ENCODE results near the gene ADAMTS17.

The ADAMTS17 gene

GRCh38 chr15:100001405-100001804, 340.4 kb downstream of the ADAMTS17 start:
- TF ChIP-seq, protein P1, sequence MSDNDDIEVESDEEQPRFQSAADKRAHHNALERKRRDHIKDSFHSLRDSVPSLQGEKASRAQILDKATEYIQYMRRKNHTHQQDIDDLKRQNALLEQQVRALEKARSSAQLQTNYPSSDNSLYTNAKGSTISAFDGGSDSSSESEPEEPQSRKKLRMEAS (IDR thresholded peaks at IDR 0.05), result no peak
- TF ChIP-seq CEBPB (IDR thresholded peaks at IDR 0.05) (no peak), FOXM1 (IDR thresholded peaks at IDR 0.05; ENCODE audit: borderline replicate concordance, low read depth) (no peak), EGR1 (IDR thresholded peaks at IDR 0.05) (no peak), RAD21 (IDR thresholded peaks at IDR 0.05; ENCODE audit: low read depth) (no peak), NFIC (IDR thresholded peaks at IDR 0.05) (no peak), TEAD4 (IDR thresholded peaks at IDR 0.05) (no peak), EP300 (IDR thresholded peaks at IDR 0.05; ENCODE audit: borderline replicate concordance) (no peak), TCF12 (IDR thresholded peaks at IDR 0.05; ENCODE audit: low read depth) (no peak), YY1 (IDR thresholded peaks at IDR 0.05; ENCODE audit: low read depth) (no peak), ZBTB7A (IDR thresholded peaks at IDR 0.05; ENCODE audit: low read depth) (no peak), TAF1 (IDR thresholded peaks at IDR 0.05; ENCODE audit: low read depth) (no peak)
- TF ChIP-seq, protein P2, sequence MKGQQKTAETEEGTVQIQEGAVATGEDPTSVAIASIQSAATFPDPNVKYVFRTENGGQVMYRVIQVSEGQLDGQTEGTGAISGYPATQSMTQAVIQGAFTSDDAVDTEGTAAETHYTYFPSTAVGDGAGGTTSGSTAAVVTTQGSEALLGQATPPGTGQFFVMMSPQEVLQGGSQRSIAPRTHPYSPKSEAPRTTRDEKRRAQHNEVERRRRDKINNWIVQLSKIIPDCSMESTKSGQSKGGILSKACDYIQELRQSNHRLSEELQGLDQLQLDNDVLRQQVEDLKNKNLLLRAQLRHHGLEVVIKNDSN (IDR thresholded peaks at IDR 0.05), result no peak
- TF ChIP-seq, protein P3, sequence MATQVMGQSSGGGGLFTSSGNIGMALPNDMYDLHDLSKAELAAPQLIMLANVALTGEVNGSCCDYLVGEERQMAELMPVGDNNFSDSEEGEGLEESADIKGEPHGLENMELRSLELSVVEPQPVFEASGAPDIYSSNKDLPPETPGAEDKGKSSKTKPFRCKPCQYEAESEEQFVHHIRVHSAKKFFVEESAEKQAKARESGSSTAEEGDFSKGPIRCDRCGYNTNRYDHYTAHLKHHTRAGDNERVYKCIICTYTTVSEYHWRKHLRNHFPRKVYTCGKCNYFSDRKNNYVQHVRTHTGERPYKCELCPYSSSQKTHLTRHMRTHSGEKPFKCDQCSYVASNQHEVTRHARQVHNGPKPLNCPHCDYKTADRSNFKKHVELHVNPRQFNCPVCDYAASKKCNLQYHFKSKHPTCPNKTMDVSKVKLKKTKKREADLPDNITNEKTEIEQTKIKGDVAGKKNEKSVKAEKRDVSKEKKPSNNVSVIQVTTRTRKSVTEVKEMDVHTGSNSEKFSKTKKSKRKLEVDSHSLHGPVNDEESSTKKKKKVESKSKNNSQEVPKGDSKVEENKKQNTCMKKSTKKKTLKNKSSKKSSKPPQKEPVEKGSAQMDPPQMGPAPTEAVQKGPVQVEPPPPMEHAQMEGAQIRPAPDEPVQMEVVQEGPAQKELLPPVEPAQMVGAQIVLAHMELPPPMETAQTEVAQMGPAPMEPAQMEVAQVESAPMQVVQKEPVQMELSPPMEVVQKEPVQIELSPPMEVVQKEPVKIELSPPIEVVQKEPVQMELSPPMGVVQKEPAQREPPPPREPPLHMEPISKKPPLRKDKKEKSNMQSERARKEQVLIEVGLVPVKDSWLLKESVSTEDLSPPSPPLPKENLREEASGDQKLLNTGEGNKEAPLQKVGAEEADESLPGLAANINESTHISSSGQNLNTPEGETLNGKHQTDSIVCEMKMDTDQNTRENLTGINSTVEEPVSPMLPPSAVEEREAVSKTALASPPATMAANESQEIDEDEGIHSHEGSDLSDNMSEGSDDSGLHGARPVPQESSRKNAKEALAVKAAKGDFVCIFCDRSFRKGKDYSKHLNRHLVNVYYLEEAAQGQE (IDR thresholded peaks at IDR 0.05; ENCODE audit: low read depth), result no peak

- TF ChIP-seq, protein P2 (IDR thresholded peaks at IDR 0.05), result no peak
- TF ChIP-seq FOXM1 (IDR thresholded peaks at IDR 0.05; ENCODE audit: borderline replicate concordance, low read depth) (no peak), CREB1 (IDR thresholded peaks at IDR 0.05; ENCODE audit: low read depth) (no peak), TEAD4 (IDR thresholded peaks at IDR 0.05) (no peak), RAD21 (IDR thresholded peaks at IDR 0.05; ENCODE audit: low read depth) (no peak), ZBTB7A (IDR thresholded peaks at IDR 0.05; ENCODE audit: low read depth) (no peak), NFIC (IDR thresholded peaks at IDR 0.05) (no peak), CEBPB (IDR thresholded peaks at IDR 0.05) (no peak), TCF12 (IDR thresholded peaks at IDR 0.05; ENCODE audit: low read depth) (no peak), YY1 (IDR thresholded peaks at IDR 0.05; ENCODE audit: low read depth) (no peak), EP300 (IDR thresholded peaks at IDR 0.05; ENCODE audit: borderline replicate concordance) (no peak), EGR1 (IDR thresholded peaks at IDR 0.05) (no peak), TAF1 (IDR thresholded peaks at IDR 0.05; ENCODE audit: low read depth) (no peak)
- TF ChIP-seq, protein P3 (IDR thresholded peaks at IDR 0.05; ENCODE audit: low read depth), result no peak
- TF ChIP-seq, protein P1 (IDR thresholded peaks at IDR 0.05), result no peak
These were observed 342.3 kb downstream of the ADAMTS17 start for GRCh38 chr15:99999282-100000070.

- TF ChIP-seq TEAD4 (IDR thresholded peaks at IDR 0.05), result no peak
- TF ChIP-seq RAD21 (IDR thresholded peaks at IDR 0.05; ENCODE audit: low read depth), result no peak
- TF ChIP-seq, protein P1 (IDR thresholded peaks at IDR 0.05), result no peak
These were observed 343.1 kb downstream of the ADAMTS17 start for GRCh38 chr15:99998661-99999101.

- TF ChIP-seq, protein P1 (IDR thresholded peaks at IDR 0.05), result no peak
- no peak for TF ChIP-seq ZBTB7A (IDR thresholded peaks at IDR 0.05; ENCODE audit: low read depth)
- TF ChIP-seq CEBPB (IDR thresholded peaks at IDR 0.05), result no peak
- no peak for TF ChIP-seq CREB1 (IDR thresholded peaks at IDR 0.05; ENCODE audit: low read depth)
- TF ChIP-seq EP300 (IDR thresholded peaks at IDR 0.05; ENCODE audit: borderline replicate concordance), result no peak
- no peak for TF ChIP-seq FOXM1 (IDR thresholded peaks at IDR 0.05; ENCODE audit: borderline replicate concordance, low read depth)
- no peak for TF ChIP-seq YY1 (IDR thresholded peaks at IDR 0.05; ENCODE audit: low read depth)
- TF ChIP-seq, protein P2 (IDR thresholded peaks at IDR 0.05), result no peak
- no peak for TF ChIP-seq TEAD4 (IDR thresholded peaks at IDR 0.05)
- TF ChIP-seq NFIC (IDR thresholded peaks at IDR 0.05), result no peak
- no peak for TF ChIP-seq EGR1 (IDR thresholded peaks at IDR 0.05)
- no peak for TF ChIP-seq TCF12 (IDR thresholded peaks at IDR 0.05; ENCODE audit: low read depth)
- TF ChIP-seq, protein P3 (IDR thresholded peaks at IDR 0.05; ENCODE audit: low read depth), result no peak
- TF ChIP-seq RAD21 (IDR thresholded peaks at IDR 0.05; ENCODE audit: low read depth), result no peak
- no peak for TF ChIP-seq TAF1 (IDR thresholded peaks at IDR 0.05; ENCODE audit: low read depth)
These were observed 344.6 kb downstream of the ADAMTS17 start for GRCh38 chr15:99997112-99997651.

Measured in Ishikawa (cell line).